SU-DHL-6 (cell line): ENCODE data around the gene C5orf15.
"Not testable (repeated sequence)": the region's sequence is repeated elsewhere in the genome, so short reads cannot be mapped to it uniquely, and the experiment has no call there.

Experiments used
- H2AFZ ChIP-seq: fragments of 200-600 bp; sonication (generic); 2 replicates; pipeline ENCODE4 v1.6.1; 2014; ENCODE audit warnings: low read depth, mild to moderate bottlenecking, moderate library complexity, mixed read lengths, antibody characterized with exemption, low read length; ENCODE audit not compliant: severe bottlenecking
- H3F3A ChIP-seq: fragments of 200-600 bp; shearing (Covaris generic); 2 replicates; pipeline ENCODE4 v1.6.0; 2016; ENCODE audit warnings: antibody characterized with exemption, mild to moderate bottlenecking; ENCODE audit not compliant: insufficient read depth
- H3K27ac ChIP-seq: fragments of 200-600 bp; sonication (generic); 2 replicates; pipeline ENCODE4 v1.5.1; 2016; ENCODE audit warnings: low read depth, mild to moderate bottlenecking, low read length, moderate library complexity, mixed read lengths
- H3K27me3 ChIP-seq: fragments of 200-600 bp; sonication (generic), shearing (Covaris generic); 2 replicates; pipeline ENCODE4 v1.6.0; 2014; ENCODE audit warnings: mild to moderate bottlenecking, low read length
- H3K36me3 ChIP-seq: fragments of 200-600 bp; sonication (generic); 2 replicates; pipeline ENCODE4 v1.6.1; 2014; ENCODE audit warnings: mild to moderate bottlenecking, low read length, mixed read lengths
- H3K4me2 ChIP-seq: fragments of 300-600, 200-600 bp; shearing (Covaris generic), sonication (generic); 2 replicates; pipeline ENCODE4 v1.6.0; 2014; ENCODE audit warnings: low read length, low read depth, mild to moderate bottlenecking; ENCODE audit not compliant: poor library complexity, severe bottlenecking
- H3K4me3 ChIP-seq: fragments of 200-600 bp; sonication (generic); 2 replicates; pipeline ENCODE4 v1.5.1; 2014; ENCODE audit warnings: antibody characterized with exemption, low read length, mild to moderate bottlenecking, mixed read lengths; ENCODE audit not compliant: insufficient read depth, poor library complexity, severe bottlenecking
- H3K79me2 ChIP-seq: fragments of 200-600 bp; sonication (generic); 2 replicates; pipeline ENCODE4 v1.6.1; 2014; ENCODE audit warnings: mild to moderate bottlenecking, low read length, moderate library complexity; ENCODE audit not compliant: insufficient read depth
- H3K9ac ChIP-seq: fragments of 200-600 bp; sonication (generic); 2 replicates; pipeline ENCODE4 v1.7.0; 2014; ENCODE audit warnings: mild to moderate bottlenecking, low read length
- H3K9me2 ChIP-seq: fragments of 200-600 bp; sonication (generic); replicated peaks from 2 replicates; pipeline ENCODE4 v1.6.1; 2014; ENCODE audit warnings: low read length; ENCODE audit not compliant: insufficient read depth
- H3K9me3 ChIP-seq: fragments of 200-600 bp; sonication (generic); 2 replicates; pipeline ENCODE4 v1.6.1; 2014; ENCODE audit warnings: low read length, mixed read lengths; ENCODE audit not compliant: insufficient read depth
- H4K20me1 ChIP-seq: fragments of 200-600 bp; sonication (generic); 2 replicates; pipeline ENCODE4 v1.6.1; 2014; ENCODE audit warnings: low read depth, mild to moderate bottlenecking, antibody characterized with exemption, low read length, moderate library complexity, mixed read lengths
- EZH2phosphoT487 ChIP-seq: fragments of 200-600 bp; sonication (generic), shearing (Covaris generic); conservative IDR thresholded peaks from 2 replicates; pipeline ENCODE4 v1.6.1; 2018; ENCODE audit warnings: mild to moderate bottlenecking, antibody characterized with exemption, low read length, moderate library complexity, mixed read lengths
- TF ChIP-seq, protein P1 (sequence below): fragments of 200-600 bp; sonication (generic); IDR thresholded peaks from one replicate; pipeline ENCODE4 v1.5.1; 2017; ENCODE audit warnings: antibody characterized with exemption, mild to moderate bottlenecking, low read length, moderate library complexity; ENCODE audit not compliant: insufficient read depth, poor library complexity, severe bottlenecking

Gene C5orf15

DNA sequence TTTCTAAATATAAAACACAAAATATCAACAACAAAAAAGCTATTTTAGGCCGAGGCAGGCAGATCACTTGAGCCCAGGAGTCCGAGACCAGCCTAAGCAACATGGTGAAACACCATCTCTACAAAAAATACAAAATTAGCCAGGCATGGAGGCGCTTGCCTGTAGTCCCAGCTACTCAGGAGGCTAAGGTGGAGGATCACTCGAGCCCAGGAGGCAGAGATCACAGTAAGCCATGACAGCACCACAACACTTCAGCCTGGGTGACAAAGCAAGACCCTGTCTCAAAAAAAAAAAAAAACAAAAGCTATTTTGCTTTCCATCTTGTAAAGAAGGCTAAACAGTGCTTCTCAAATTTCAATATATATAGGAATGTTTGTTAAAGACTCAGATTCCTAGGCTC lies 11.3 kb downstream of the C5orf15 start:
- Histone ChIP-seq H3K4me2 (no peak overlapping the region), H3K36me3 (peaks cover 10% of the 10 kb centered on the region; the same call in 1 of the 2 replicates), H3K79me2 (no peaks in the 10 kb centered on the region), H3K9ac (no peak overlapping the region), H4K20me1 (no peaks in the 10 kb centered on the region), H3F3A (0 out of 2 replicates have a peak, but pooled peaks cover 2% of the 10 kb centered on the region), H2AFZ (no peak overlapping the region), H3K27me3 (no peaks in the 10 kb centered on the region), H3K27ac (no peak overlapping the region), H3K4me3 (no peak overlapping the region), H3K9me3 (no peaks in the 10 kb centered on the region), H3K9me2 (no peaks in the 10 kb centered on the region)
- no peak for TF ChIP-seq EZH2phosphoT487
- TF ChIP-seq, protein P1, sequence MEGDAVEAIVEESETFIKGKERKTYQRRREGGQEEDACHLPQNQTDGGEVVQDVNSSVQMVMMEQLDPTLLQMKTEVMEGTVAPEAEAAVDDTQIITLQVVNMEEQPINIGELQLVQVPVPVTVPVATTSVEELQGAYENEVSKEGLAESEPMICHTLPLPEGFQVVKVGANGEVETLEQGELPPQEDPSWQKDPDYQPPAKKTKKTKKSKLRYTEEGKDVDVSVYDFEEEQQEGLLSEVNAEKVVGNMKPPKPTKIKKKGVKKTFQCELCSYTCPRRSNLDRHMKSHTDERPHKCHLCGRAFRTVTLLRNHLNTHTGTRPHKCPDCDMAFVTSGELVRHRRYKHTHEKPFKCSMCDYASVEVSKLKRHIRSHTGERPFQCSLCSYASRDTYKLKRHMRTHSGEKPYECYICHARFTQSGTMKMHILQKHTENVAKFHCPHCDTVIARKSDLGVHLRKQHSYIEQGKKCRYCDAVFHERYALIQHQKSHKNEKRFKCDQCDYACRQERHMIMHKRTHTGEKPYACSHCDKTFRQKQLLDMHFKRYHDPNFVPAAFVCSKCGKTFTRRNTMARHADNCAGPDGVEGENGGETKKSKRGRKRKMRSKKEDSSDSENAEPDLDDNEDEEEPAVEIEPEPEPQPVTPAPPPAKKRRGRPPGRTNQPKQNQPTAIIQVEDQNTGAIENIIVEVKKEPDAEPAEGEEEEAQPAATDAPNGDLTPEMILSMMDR, result no peak

DNA sequence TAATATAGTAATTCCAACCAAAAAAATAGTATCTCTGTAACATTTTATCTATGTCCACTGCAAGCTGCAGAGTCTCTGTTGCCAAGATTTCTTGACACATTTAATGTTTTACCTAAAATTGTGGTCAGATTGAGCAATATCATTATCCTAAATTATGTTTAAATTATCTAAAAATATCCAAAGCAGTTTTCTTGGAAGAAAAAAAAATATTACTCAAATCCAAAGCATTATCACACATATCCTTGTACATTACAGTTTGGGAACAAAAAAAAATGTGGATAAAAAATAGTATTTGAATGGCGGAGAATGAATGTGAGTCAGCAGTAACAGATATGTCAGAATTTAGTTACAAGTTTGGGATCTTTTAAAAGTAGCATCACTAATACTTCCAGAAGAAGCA lies 12.2 kb downstream of the C5orf15 start:
- H3K27ac ChIP-seq, H3K79me2 ChIP-seq: not testable (repeated sequence)

DNA sequence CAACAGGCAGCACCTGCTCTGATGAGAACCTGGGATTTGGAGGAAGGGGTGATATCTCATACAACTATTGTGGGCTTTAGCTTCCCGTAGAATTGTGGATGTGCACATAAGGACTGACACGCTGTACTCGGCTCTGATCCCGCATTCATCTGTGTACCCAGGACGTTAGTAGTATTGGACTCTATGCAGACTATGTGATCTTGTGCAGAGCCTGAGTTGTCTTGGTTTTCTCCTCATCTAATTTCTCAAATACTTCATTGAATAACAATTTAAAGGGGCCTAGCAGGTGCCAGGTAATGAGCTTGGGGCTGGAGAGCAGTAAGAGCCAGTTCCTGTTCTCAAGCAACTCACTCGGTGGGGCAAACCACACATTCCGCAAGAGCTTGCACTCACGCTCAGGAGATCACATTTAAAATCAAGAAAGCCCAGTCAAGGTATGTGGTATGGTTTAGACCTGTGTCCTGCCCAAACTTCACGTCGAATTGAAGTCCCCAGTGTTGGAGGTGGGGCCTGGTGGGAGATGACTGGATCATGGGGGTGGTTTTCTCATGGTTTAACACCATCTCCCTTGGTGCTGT lies 14.8 kb downstream of the C5orf15 start:
- Histone ChIP-seq H3K27me3 (no peaks in the 10 kb centered on the region), H3K9me2 (no peaks in the 10 kb centered on the region), H3K36me3 (peaks cover 9% of the 10 kb centered on the region; the same call in 1 of the 2 replicates), H3K4me3 (no peak overlapping the region), H3K4me2 (no peak overlapping the region), H3K9ac (no peak overlapping the region), H3F3A (0 out of 2 replicates have a peak, but pooled peaks cover 2% of the 10 kb centered on the region), H3K27ac (no peak overlapping the region), H3K79me2 (no peaks in the 10 kb centered on the region), H4K20me1 (no peaks in the 10 kb centered on the region), H2AFZ (no peak overlapping the region), H3K9me3 (no peaks in the 10 kb centered on the region)
- TF ChIP-seq, protein P1, result no peak
- no peak for TF ChIP-seq EZH2phosphoT487

More for the DNA sequence above, 12.2 kb downstream of the C5orf15 start:
- H3K9me3 ChIP-seq, H3K9me2 ChIP-seq, H3K9ac ChIP-seq, H2AFZ ChIP-seq, H3K4me3 ChIP-seq, H4K20me1 ChIP-seq, H3F3A ChIP-seq, H3K27me3 ChIP-seq, H3K4me2 ChIP-seq: not testable (repeated sequence)
- H3K36me3 ChIP-seq, result peaks cover 10% of the 10 kb centered on the region; the same call in 1 of the 2 replicates

DNA sequence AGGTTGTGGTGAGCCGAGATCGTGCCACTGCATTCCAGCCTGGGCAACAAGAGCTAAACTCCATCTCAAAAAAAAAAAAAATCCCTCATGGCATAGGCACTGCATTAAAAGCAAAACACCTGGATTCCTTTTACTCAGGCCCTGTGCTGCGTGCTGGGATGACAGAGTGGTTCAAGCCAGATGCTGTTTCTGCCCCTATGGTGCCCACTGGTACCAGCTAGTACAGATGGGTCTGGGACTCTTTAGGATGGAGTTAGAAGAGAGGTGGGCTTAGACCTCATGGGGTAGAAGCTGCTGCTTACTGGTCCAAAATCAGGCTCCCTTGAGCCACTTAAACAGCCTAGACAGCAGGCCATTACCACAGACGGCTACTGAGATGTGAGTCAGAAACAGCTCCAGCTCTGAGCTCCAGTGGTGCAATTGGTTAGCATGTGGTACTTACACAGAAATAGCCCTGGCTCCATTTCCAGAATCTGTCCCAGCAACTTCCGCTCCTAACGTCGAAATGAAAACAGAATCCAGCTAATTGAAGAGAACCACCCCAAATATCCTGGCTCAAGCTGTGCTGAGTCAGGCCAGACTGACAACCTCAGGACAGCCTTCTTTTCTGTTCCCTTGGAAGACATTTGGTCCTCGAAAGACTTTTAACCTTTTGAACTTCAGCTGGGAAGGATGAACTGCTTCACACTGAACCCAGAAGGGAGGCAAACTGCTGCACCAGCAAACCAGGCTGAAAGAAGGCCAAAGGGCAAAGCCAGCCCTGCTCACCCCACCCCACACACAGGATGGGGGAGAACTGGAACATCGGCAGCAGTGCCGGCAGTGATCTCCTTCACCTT lies 15.5 kb downstream of the C5orf15 start:
- Histone ChIP-seq H3K9me2 (no peaks in the 10 kb centered on the region), H2AFZ (no peak overlapping the region), H3K4me3 (no peak overlapping the region), H3K27me3 (no peaks in the 10 kb centered on the region), H3F3A (0 out of 2 replicates have a peak, but pooled peaks cover 2% of the 10 kb centered on the region), H3K36me3 (peaks cover 7% of the 10 kb centered on the region; the same call in 1 of the 2 replicates), H3K27ac (no peak overlapping the region), H3K79me2 (no peaks in the 10 kb centered on the region), H3K9me3 (no peaks in the 10 kb centered on the region), H3K4me2 (no peak overlapping the region), H4K20me1 (no peaks in the 10 kb centered on the region), H3K9ac (no peak overlapping the region)
- TF ChIP-seq, protein P1, result no peak
- TF ChIP-seq EZH2phosphoT487, result no peak
